Right kidney (tissue), 1 donor: ENCODE results near the gene PLCXD3.
"Not testable (repeated sequence)": the region's sequence is repeated elsewhere in the genome, so short reads cannot be mapped to it uniquely, and the experiment has no call there.

Experiments
- DNase-seq: peaks from one replicate; pipeline ENCODE4 v3.0.0-alpha.2; 2016

The PLCXD3 gene

GRCh38 chr5:41345295-41345694, 165.1 kb downstream of the PLCXD3 start:
- no peak for DNase-seq

GRCh38 chr5:41339339-41339738, 171.1 kb downstream of the PLCXD3 start:
- no peak for DNase-seq

- no peak for DNase-seq
Observed at GRCh38 chr5:41338136-41338675, 172.2 kb downstream of the PLCXD3 start.

- DNase-seq = no peak
Observed at GRCh38 chr5:41337724-41338123, 172.7 kb downstream of the PLCXD3 start.

GRCh38 chr5:41337216-41337615, 173.2 kb downstream of the PLCXD3 start:
- DNase-seq = no peak

GRCh38 chr5:41336471-41336870, 173.9 kb downstream of the PLCXD3 start:
- no peak for DNase-seq

GRCh38 chr5:41335596-41336181, 174.7 kb downstream of the PLCXD3 start:
- no peak for DNase-seq

GRCh38 chr5:41334758-41335157, 175.6 kb downstream of the PLCXD3 start:
- DNase-seq = no peak

- DNase-seq = no peak
Observed at GRCh38 chr5:41334221-41334620, 176.2 kb downstream of the PLCXD3 start.

DNA sequence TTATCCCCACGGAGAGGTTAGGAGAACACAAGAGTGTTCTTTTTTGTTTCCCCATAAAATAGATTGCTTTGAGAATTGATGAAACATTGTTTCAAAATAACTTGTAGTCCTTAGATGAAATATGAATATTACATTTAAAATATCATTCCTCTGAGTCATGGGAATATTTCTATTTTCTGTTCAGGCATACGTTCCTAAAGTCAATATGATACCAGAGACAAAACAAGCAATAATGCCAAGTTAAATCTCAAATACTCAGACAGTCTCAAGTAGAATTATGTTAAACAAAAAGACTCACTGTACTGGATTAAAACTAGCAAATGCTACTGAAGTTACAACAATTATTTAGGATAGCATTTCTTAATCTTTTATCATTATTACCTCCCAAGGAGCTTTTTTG, 185.3 kb downstream of the PLCXD3 start:
- DNase-seq = no peak

- not testable (repeated sequence) for DNase-seq
Observed at GRCh38 chr5:41322826-41323225, 187.6 kb downstream of the PLCXD3 start.

GRCh38 chr5:41312478-41313060, 197.8 kb downstream of the PLCXD3 start:
- DNase-seq = no peak

- DNase-seq = no peak
Observed at GRCh38 chr5:41312066-41312465, 198.3 kb downstream of the PLCXD3 start.

GRCh38 chr5:41309275-41309674, 201.1 kb downstream of the PLCXD3 start:
- no peak for DNase-seq

DNA sequence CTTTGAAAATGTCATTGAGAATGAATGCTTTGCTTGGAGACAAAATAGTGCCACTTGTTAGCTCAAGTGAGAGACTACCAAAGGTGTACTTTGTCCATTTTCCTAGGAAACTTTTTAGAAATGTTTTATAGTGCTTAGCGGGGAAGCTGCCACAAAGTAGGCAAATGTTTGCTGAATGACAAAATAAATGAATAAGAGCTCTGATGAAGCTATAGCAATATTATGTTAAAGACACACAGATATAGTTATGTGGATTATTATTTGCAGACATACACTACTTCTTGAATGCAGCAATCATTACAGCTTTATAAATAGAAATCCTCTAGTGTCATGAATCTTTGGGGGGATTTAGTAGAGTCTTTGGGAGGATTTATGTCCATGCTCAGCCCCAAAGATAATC, 204.4 kb downstream of the PLCXD3 start:
- DNase-seq = no peak

- DNase-seq = no peak
Observed at GRCh38 chr5:41305056-41305455, 205.3 kb downstream of the PLCXD3 start.

- DNase-seq = no peak
Observed at GRCh38 chr5:41296066-41296465, 214.3 kb downstream of the PLCXD3 start.

DNA sequence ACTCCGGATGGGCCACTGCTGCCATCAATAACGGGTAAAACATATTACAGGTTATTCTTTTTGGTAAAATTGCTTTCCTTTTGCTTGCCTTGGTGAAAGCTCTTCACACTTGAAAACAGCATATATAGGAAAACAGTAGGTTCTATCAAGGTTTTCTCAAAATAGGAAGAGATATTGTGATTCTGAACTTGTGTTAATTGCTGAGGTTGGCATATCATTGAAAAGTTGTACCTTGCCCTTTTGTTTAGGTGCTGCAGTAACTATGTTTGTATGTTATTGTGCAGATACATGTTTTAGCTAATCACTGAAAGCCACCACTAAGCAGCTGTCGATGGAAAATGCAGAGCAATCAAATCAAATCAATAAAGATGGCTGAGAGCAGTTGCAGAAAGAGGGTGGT, 219.1 kb downstream of the PLCXD3 start:
- no peak for DNase-seq

DNA sequence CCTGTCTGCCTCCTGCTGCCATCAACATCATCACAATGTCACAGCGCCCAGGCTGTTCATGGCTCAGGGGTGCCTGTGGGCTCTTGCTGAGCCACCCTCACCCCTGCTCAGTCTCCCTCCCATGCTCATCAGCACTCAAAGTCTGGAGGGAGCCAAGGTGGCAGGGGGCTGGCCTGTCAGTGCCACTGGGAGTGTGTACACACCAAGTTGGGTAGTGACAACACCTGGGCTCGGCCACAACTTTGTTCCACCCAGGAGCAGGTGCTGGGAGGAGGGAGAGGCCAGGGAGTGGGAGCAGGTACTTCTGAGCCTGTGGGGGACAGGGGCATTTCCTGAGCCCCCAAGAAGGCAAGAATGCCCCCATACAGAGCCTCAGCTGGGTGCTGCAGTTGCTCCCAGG, 219.6 kb downstream of the PLCXD3 start:
- no peak for DNase-seq

GRCh38 chr5:41289970-41290464, 220.4 kb downstream of the PLCXD3 start:
- no peak for DNase-seq

DNA sequence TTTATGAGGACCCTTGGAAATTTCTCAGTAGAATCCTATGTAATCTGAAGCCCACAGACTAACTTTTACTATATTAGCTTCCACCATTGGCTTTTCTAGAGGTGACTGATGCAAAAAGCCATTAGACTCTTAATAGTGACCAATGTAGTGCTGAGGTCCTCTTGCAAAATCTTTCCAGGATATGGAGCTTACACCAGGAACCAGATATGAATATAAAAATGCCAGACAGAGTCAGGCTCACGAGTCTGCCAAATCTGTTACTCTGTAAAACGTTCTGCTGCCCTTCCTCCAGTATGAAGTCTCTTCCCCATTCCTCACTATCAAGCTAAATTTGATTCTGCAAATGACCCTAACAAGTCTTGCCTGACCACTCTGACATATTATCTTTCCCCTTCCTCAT, 223.7 kb downstream of the PLCXD3 start:
- no peak for DNase-seq

GRCh38 chr5:41286165-41286564, 224.2 kb downstream of the PLCXD3 start:
- no peak for DNase-seq

- no peak for DNase-seq
Observed at GRCh38 chr5:41284938-41285337, 225.5 kb downstream of the PLCXD3 start.

DNA sequence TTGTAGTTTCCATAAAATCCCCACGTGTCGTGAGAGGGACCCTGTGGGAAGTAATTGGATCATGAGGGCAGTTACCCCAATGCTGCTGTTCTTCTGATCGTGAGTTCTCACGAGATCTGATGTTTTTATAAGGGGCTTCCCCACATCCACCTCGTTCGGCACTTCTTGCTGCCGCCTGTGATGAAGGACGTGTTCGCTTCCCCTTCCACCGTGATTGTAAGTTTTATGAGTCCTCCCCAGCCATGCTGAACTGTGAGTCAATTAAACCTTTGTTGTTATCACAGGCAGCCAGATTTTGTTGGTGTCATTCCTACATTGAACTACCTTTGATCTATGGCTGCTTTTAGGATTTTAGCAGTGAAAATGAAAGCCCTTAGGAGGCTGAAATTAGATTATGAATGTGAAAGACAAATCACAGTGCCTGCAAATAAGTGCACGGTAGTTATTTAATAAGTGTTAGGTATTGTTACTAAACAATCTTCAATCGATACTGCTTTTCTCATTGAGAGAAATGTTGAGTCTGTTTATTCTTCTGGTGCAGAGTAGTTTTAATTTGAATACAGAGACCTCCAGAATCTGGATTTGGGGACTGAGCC, 229.1 kb downstream of the PLCXD3 start:
- no peak for DNase-seq
